IMR-90 (cell line): Measurements from ENCODE around the gene ENDOG. TPM values are rescaled to one million over a fixed set of nuclear protein-coding genes. Genes with fewer than 3 reads are reported as not detected.

Source experiments
- ATAC-seq: fragments of 200-7000 bp; cut with Tn5 transposase; 2 replicates; pipeline ENCODE4 v1.9.1; 2020; ENCODE audit warnings: low read depth, mild to moderate bottlenecking, moderate library complexity
- BruUV-seq: library from RNA; stranded (reverse); fragments of 400-500 nt; replicated peaks from 2 replicates; lab custom pipeline; 2021; lab: Mats Ljungman, UMichigan
- CTCF ChIA-PET: fragments of 300-600 bp; formaldehyde crosslinking; extraction: SDS; loops from one replicate; lab custom pipeline; 2021; ENCODE audit warnings: antibody characterized with exemption; lab: Yijun Ruan, JAX
- POLR2A ChIA-PET: fragments of 300-600 bp; sonication (Branson Sonifier 250); formaldehyde crosslinking; loops from one replicate; lab custom pipeline; 2022; ENCODE audit warnings: antibody characterized with exemption; ENCODE audit not compliant: unreplicated experiment; lab: Charles Lee
- DNase-seq: peaks from one replicate; pipeline ENCODE4 v3.0.0; 2013
- H2AFZ ChIP-seq: replicated peaks from 2 replicates; pipeline ENCODE3; 2013; ENCODE audit warnings: low read length, mild to moderate bottlenecking; ENCODE audit not compliant: poor library complexity
- H2AK5ac ChIP-seq: 2 replicates; pipeline ENCODE4 v1.6.1; 2013; ENCODE audit warnings: low read depth, low read length, inconsistent platforms
- H2AK9ac ChIP-seq: replicated peaks from 2 replicates; pipeline ENCODE3; 2013; ENCODE audit warnings: mild to moderate bottlenecking, low read depth, low read length, moderate library complexity; ENCODE audit not compliant: poor library complexity
- H2BK120ac ChIP-seq: 2 replicates; pipeline ENCODE4 v1.6.1; 2013; ENCODE audit warnings: low read depth, low read length, inconsistent platforms
- H2BK15ac ChIP-seq: 3 replicates; pipeline ENCODE4 v1.6.1; 2013; ENCODE audit warnings: low read depth, low read length, inconsistent platforms
- H2BK20ac ChIP-seq: 2 replicates; pipeline ENCODE4 v1.6.1; 2013; ENCODE audit warnings: low read depth, mild to moderate bottlenecking, inconsistent platforms, low read length, moderate library complexity
- H2BK5ac ChIP-seq: 2 replicates; pipeline ENCODE4 v1.6.1; 2013; ENCODE audit warnings: mild to moderate bottlenecking, low read depth, low read length, inconsistent platforms; ENCODE audit not compliant: poor library complexity, severe bottlenecking
- H3K14ac ChIP-seq: replicated peaks from 2 replicates; pipeline ENCODE4 v1.6.1; 2013; ENCODE audit warnings: low read depth, low read length, inconsistent platforms
- H3K18ac ChIP-seq: 2 replicates; pipeline ENCODE4 v1.6.1; 2013; ENCODE audit warnings: low read depth, low read length, control low read depth
- H3K23ac ChIP-seq: 2 replicates; pipeline ENCODE4 v1.6.1; 2013; ENCODE audit warnings: low read depth, low read length, inconsistent platforms
- H3K27ac ChIP-seq: 2 replicates; pipeline ENCODE4 v1.5.1; 2013; ENCODE audit warnings: mild to moderate bottlenecking, control low read depth, low read length; ENCODE audit not compliant: insufficient read depth
- H3K27me3 ChIP-seq: 2 replicates; pipeline ENCODE4 v1.6.1; 2013; ENCODE audit warnings: low read length; ENCODE audit not compliant: control insufficient read depth, insufficient read depth
- H3K36me3 ChIP-seq: 2 replicates; pipeline ENCODE4 v1.6.1; 2013; ENCODE audit warnings: low read length, mixed read lengths; ENCODE audit not compliant: control insufficient read depth, insufficient read depth
- H3K4ac ChIP-seq: 2 replicates; pipeline ENCODE4 v1.6.1; 2013; ENCODE audit warnings: low read depth, low read length, inconsistent platforms
- H3K4me1 ChIP-seq: 2 replicates; pipeline ENCODE4 v1.6.1; 2013; ENCODE audit warnings: low read length, mixed read lengths; ENCODE audit not compliant: control insufficient read depth, insufficient read depth
- H3K4me2 ChIP-seq: 2 replicates; pipeline ENCODE4 v1.6.1; 2013; ENCODE audit warnings: low read depth, mild to moderate bottlenecking, control low read depth, low read length, moderate library complexity
- H3K4me3 ChIP-seq: 2 replicates; pipeline ENCODE4 v1.5.1; 2013; ENCODE audit warnings: low read depth, mild to moderate bottlenecking, control low read depth, low read length, moderate library complexity; ENCODE audit not compliant: insufficient read depth
- H3K56ac ChIP-seq: 2 replicates; pipeline ENCODE4 v1.6.1; 2013; ENCODE audit warnings: low read length, inconsistent platforms; ENCODE audit not compliant: insufficient read depth; ENCODE audit errors: extremely low read depth
- H3K79me1 ChIP-seq, 2 experiments: 2 replicates each; pipeline ENCODE4 v1.6.1; 2013; ENCODE audit warnings: low read length in 2 of 2, inconsistent platforms in 1 of 2, low read depth in 1 of 2
- H3K9ac ChIP-seq: 2 replicates; pipeline ENCODE4 v1.6.1; 2013; ENCODE audit warnings: low read depth, low read length, control low read depth
- H3K9me1 ChIP-seq: 2 replicates; pipeline ENCODE4 v1.6.1; 2013; ENCODE audit warnings: low read length, inconsistent platforms; ENCODE audit not compliant: insufficient read depth
- H3K9me3 ChIP-seq: 2 replicates; pipeline ENCODE4 v1.6.1; 2013; ENCODE audit warnings: low read length; ENCODE audit not compliant: control insufficient read depth, insufficient read depth
- H4K20me1 ChIP-seq: 2 replicates; pipeline ENCODE4 v1.6.1; 2013; ENCODE audit warnings: low read length, inconsistent platforms; ENCODE audit not compliant: insufficient read depth
- H4K5ac ChIP-seq: 2 replicates; pipeline ENCODE4 v1.6.1; 2013; ENCODE audit warnings: mild to moderate bottlenecking, low read depth, low read length, control low read depth
- H4K8ac ChIP-seq, 2 experiments: 2 replicates each; pipeline ENCODE4 v1.6.1; 2013; ENCODE audit warnings: low read depth in 2 of 2, low read length in 2 of 2, control low read depth in 1 of 2, inconsistent platforms in 1 of 2
- H4K91ac ChIP-seq: 2 replicates; pipeline ENCODE4 v1.6.1; 2013; ENCODE audit warnings: low read depth, low read length, inconsistent platforms; ENCODE audit not compliant: insufficient read depth
- BHLHE40 ChIP-seq: fragments of 150-350 bp; IDR thresholded peaks from 2 replicates; pipeline ENCODE4 v1.6.1; 2016; ENCODE audit warnings: mild to moderate bottlenecking, low read depth, low read length
- CEBPB ChIP-seq: IDR thresholded peaks from 2 replicates; pipeline ENCODE4 v1.6.1; 2012; ENCODE audit warnings: low read depth, low read length, improper control_type of control experiment
- CTCF ChIP-seq: conservative IDR thresholded peaks from 2 replicates; pipeline ENCODE4 v1.5.1; 2012; ENCODE audit warnings: mild to moderate bottlenecking, low read depth, low read length, improper control_type of control experiment
- ELK1 ChIP-seq: fragments of 150-350 bp; IDR thresholded peaks from 2 replicates; pipeline ENCODE4 v1.6.1; 2016; ENCODE audit warnings: low read depth, mild to moderate bottlenecking, low read length, moderate library complexity, borderline replicate concordance
- FOS ChIP-seq: fragments of 150-350 bp; IDR thresholded peaks from 2 replicates; pipeline ENCODE4 v1.6.1; 2016; ENCODE audit warnings: low read depth, low read length
- POLR2A ChIP-seq: IDR thresholded peaks from 2 replicates; pipeline ENCODE4 v1.6.1; 2012; ENCODE audit warnings: mild to moderate bottlenecking, low read depth, low read length
- RAD21 ChIP-seq: IDR thresholded peaks from 2 replicates; pipeline ENCODE4 v1.6.1; 2012; ENCODE audit warnings: low read length, improper control_type of control experiment
- SMC3 ChIP-seq: fragments of 150-350 bp; IDR thresholded peaks from 2 replicates; pipeline ENCODE4 v1.6.1; 2016; ENCODE audit warnings: low read depth, mild to moderate bottlenecking, antibody characterized with exemption, low read length, moderate library complexity
- WGBS, 2 experiments: methylation state at CpG; one replicate each; pipeline versions ENCODE4 v1.1.5 to v1.1.7; 2013; ENCODE audit warnings: missing lambda C conversion rate in 2 of 2; ENCODE audit not compliant: insufficient read length in 1 of 2; ENCODE audit errors: extremely low coverage in 2 of 2; 5-methylcytosine and 5-hydroxymethylcytosine counted together
- dilution Hi-C: fragments of 300-500 bp; cut with HindIII; formaldehyde crosslinking; loops from one replicate; pipeline ENCODE4 v1.14.3; 2018; ENCODE audit warnings: low sequenced_read_pairs; ENCODE audit not compliant: unreplicated experiment
- in situ Hi-C: fragments of 300-500 bp; cut with MboI; formaldehyde crosslinking; loops from 3 replicates; pipeline ENCODE4 v1.14.3; 2019; ENCODE audit warnings: low sequenced_read_pairs, inconsistent platforms, mixed read lengths
- intact Hi-C: fragments of 100-400 bp; cut with micrococcal nuclease; formaldehyde crosslinking; loops from 2 replicates; pipeline ENCODE4 v1.10.0; 2022
- polyA plus RNA-seq, 3 experiments: library from polyadenylated mRNA; depleted of rRNA; stranded (reverse); fragments of >200 nt; gene quantifications; 2 replicates each; pipeline ENCODE4 v1.2.3, GENCODE V29; 2012; ENCODE audit warnings: low replicate concordance in 1 of 3
- total RNA-seq: library from RNA; depleted of rRNA; stranded (reverse); fragments of >200 nt; gene quantifications from 2 replicates; pipeline ENCODE4 v1.2.3, GENCODE V29; 2012

The ENDOG gene
- total and polyA plus RNA-seq, 2 of the 4 experiments (the other 2 are of a cell fraction): 9.9 to 16.2 TPM

- POLR2A ChIA-PET: no interaction called here
- no peak overlapping the region for H2BK5ac ChIP-seq
These were observed 26.2 kb upstream of the ENDOG start for GRCh38 chr9:128792134-128792533.

More at GRCh38 chr9:128792134-128792533, 26.2 kb upstream of the ENDOG start:
- BruUV-seq: no TSS peak
- WGBS, 2 experiments: 91% methylated on average over 8 of the region's 9 CpGs; no CpG with 5 or more reads in 1 of the 2 experiments
- no peak overlapping the region for H4K5ac ChIP-seq
- no peak overlapping the region for H2BK120ac ChIP-seq
- H3K4me2 ChIP-seq: no peak overlapping the region
- H4K91ac ChIP-seq: no peak overlapping the region
- H3K27me3 ChIP-seq: no peaks in the 10 kb centered on the region
- ATAC-seq (no peak), DNase-seq (no peak)
- H3K23ac ChIP-seq: no peak overlapping the region
- H4K20me1 ChIP-seq: 0 out of 2 replicates have a peak, but pooled peaks cover 5% of the 10 kb centered on the region
- H3K36me3 ChIP-seq: peaks cover 49% of the 10 kb centered on the region
- H4K8ac ChIP-seq: no peak overlapping the region
- in situ Hi-C loops: no loop called here
- no peak overlapping the region for H3K14ac ChIP-seq
- H2AK9ac ChIP-seq: peak overlapping the region; percentile 16
- H3K4me1 ChIP-seq: no peaks in the 10 kb centered on the region
- H3K4ac ChIP-seq: no peak overlapping the region
- intact Hi-C loops: no loop called here
- H3K18ac ChIP-seq: no peak overlapping the region
- no peak overlapping the region for H3K56ac ChIP-seq
- H2AFZ ChIP-seq: no peak overlapping the region
- CTCF ChIA-PET: interaction anchor here (1.1 kb wide), 1 partner anchor 157 kb away, joined by 5 read pairs; no protein-coding TSS in a partner anchor
- no peak overlapping the region for H2AK5ac ChIP-seq
- dilution Hi-C loops: no loop called here
- H3K9ac ChIP-seq: no peak overlapping the region
- no peak overlapping the region for H2BK15ac ChIP-seq
- no peak for TF ChIP-seq ELK1
- TF ChIP-seq BHLHE40: no peak
- no peak for TF ChIP-seq FOS
- no peak for TF ChIP-seq CTCF
- no peak for TF ChIP-seq CEBPB
- TF ChIP-seq SMC3: no peak
- no peak for TF ChIP-seq POLR2A
- TF ChIP-seq RAD21: no peak
- no peak overlapping the region for H2BK20ac ChIP-seq
- no peak overlapping the region for H3K27ac ChIP-seq
- peaks cover 13 to 40% of the 10 kb centered on the region in 2 experiments for H3K79me1 ChIP-seq
- H3K9me3 ChIP-seq: no peaks in the 10 kb centered on the region
- H3K4me3 ChIP-seq: no peak overlapping the region
- H3K9me1 ChIP-seq: no peaks in the 10 kb centered on the region
